T-helper 22 cell (primary cell): ENCODE results near the gene MCRIP1.

Source experiments
- DNase-seq: peaks from one replicate; pipeline ENCODE4 v3.0.0-alpha.2; 2020; ENCODE audit warnings: low read depth

The MCRIP1 gene

DNA sequence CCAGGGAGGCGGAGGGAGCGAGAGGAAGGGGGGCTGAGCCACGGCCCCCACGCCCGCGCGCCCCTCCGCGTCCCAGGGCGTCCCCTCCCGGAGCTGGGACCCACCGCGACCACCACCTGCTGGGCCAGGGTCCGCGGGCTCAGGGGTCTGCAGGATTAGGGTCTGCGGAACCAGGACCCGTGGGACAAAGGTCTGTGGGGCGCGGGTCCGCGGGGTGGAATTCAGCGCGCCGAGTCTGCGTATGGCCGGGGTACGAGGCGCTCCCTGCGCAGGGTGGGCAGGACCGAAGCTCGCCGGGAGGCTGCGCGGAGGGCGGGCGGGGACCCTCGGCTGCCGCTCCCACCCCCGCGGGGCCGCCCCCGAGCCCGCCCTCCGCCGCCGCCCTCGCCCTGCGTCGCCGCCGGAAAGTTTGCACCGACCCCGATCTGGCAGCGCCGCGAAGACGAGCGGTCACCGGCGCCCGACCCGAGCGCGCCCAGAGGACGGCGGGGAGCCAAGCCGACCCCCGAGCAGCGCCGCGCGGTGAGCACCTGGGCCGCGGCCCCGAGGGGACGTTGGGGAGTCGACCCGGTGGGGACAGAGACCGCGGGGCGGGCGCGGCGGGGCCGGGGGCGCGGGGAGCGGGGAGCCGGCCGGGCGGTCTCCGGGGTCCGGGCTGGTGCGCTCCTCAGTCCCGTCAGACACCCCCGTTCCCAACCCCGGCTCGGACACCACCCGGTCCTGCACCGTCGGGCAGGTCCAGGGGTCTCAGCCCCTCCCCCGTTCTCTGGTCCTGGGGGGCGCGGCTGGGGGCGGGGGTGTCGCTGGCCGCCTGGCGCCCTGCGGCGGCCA lies 29.1 kb downstream of the MCRIP1 start, which contains the start of gene GCGR:
Gene GCGR (plus strand): TSS at position 423 of the 831 bp plus-strand sequence. CDS start 4,869 bp downstream, outside the sequence.
- DNase-seq, result no peak

GRCh38 chr17:81802856-81803643 lies 30.0 kb downstream of the MCRIP1 start:
- DNase-seq, result no peak

DNA sequence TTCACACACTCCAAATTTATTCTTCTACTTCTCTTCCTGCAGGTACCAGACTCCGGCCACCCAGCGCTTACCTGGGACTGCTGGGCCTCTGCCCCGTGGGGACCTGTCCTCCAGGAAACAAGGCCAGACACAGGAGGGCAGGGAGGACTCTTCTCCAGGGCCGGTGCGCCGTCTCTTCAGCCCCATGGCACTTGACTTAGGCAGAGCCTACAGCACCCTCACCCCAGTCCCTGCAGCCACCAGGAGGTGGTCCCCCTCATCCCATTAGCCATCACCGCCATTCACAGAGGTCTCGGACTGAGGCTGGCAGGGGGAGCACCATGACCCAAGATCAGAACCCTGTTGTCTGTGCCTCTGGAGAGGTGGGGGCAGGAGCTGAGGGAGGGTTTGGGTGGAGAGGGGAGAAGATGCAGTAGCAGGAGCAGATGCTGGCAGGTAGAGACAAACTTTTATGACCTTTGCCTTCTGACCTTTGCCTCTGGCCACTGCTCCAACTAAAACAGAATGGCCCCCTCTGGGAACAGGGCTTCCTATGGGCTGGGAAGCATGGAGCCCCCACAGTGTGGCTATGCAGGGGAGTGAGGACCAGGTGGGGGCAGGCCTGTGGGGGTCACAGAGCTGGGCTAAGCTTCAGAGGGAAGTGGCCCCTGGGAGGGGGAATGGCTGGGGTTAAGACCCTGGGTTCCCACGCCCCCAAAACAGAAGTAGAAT lies 30.9 kb downstream of the MCRIP1 start:
- no peak for DNase-seq

DNA sequence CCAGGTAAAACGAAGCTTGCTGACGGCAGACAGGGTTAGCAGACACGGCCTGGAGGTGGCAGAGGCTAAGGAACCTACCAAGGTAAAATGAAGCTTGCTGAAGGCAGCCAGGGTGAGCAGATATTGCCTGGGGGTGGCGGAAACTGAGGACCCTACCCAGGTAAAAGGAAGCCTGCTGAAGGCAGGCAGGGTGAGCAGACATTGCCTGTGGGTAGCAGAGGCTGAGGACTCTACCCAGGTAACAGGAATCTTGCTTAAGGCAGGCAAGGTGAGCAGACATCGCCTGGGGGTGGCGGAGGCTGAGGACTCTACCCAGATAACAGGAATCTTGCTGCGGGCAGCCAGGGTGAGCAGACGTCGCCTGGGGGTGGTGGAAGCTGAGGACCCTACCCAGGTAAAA lies 31.8 kb downstream of the MCRIP1 start:
- no peak for DNase-seq

DNA sequence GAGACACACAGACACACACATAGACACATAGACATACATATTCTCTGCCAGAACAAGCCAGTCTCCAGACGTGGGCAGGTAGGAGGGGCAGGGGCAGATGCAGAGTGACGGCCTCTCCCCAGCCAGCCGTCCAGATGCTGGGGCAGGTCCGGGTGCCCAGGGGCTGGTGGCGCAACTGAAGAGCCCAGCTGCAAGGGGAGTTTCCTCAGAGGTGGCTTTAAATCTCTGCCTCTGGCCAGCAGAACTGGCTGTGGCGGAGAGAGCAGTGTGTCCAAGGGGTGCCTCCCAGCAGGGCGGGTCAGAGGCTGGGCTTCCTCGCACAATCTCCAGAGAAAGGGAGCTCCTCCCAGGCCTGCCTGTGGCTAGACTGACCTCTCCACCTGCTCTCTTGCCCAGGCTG lies 38.6 kb downstream of the MCRIP1 start:
- no peak for DNase-seq

DNA sequence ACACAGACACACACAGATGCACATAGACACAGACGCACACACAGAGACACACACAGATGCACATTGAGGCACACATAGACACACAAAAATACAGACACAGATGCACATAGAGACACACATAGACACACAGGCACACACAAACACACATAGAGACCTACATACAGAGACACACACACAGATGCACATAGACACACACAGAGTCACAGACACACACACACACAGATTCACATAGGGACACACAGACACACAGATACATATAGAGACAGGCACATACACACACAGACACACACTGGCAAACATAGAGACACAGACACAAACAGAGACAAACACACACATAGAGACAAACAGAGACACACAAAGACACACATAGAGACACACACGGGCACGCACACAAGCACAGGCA lies 39.0 kb downstream of the MCRIP1 start:
- DNase-seq, result no peak

GRCh38 chr17:81792675-81793615 lies 40.1 kb downstream of the MCRIP1 start:
- no peak for DNase-seq
